ENCODE data around the gene PAX8.

DNA sequence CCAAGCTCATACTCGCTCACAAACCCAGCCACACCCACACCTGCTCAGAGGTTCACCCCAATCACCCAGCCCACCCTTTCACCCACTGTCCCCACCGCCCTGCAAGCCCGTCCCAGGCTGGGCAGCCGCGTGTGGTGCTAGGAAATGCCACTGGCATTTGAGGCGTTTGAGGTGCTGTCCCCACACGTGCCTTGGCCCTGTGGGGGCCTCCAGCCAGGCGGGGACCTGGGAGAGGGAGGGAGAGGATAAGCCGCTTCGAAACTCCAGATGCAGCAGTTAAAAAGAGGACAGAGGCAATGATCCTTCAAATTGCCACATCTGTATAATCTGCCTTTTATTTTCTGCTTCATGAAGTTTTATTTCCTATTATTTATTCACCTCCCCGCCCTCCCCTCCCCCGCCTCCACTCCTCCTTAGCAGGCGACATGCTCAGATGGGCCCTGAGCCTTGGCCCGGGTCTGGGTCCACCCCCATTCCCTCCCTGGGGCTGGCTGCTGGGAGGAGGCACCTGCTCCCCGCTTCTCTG lies 69.0 kb downstream of the PAX8 start:
- TF ChIP-seq, protein P1, sequence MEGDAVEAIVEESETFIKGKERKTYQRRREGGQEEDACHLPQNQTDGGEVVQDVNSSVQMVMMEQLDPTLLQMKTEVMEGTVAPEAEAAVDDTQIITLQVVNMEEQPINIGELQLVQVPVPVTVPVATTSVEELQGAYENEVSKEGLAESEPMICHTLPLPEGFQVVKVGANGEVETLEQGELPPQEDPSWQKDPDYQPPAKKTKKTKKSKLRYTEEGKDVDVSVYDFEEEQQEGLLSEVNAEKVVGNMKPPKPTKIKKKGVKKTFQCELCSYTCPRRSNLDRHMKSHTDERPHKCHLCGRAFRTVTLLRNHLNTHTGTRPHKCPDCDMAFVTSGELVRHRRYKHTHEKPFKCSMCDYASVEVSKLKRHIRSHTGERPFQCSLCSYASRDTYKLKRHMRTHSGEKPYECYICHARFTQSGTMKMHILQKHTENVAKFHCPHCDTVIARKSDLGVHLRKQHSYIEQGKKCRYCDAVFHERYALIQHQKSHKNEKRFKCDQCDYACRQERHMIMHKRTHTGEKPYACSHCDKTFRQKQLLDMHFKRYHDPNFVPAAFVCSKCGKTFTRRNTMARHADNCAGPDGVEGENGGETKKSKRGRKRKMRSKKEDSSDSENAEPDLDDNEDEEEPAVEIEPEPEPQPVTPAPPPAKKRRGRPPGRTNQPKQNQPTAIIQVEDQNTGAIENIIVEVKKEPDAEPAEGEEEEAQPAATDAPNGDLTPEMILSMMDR (IDR thresholded peaks at IDR 0.05) = no peak
- no peak for TF ChIP-seq MXI1 (IDR thresholded peaks at IDR 0.05; ENCODE audit: low read depth, low read length)
